MM.1S (cell line): Measurements from ENCODE around the gene ARHGEF6.
"Not testable (repeated sequence)": the region's sequence is repeated elsewhere in the genome, so short reads cannot be mapped to it uniquely, and the experiment has no call there.

Experiments used
- DNase-seq: peaks from one replicate; pipeline ENCODE4 v3.0.0-alpha.2; 2015
- H2AFZ ChIP-seq: fragments of 300-600 bp; sonication (generic); 2 replicates; pipeline ENCODE4 v1.6.0; 2016; ENCODE audit warnings: antibody characterized with exemption, low read length
- H3F3A ChIP-seq: fragments of 300-600 bp; sonication (generic); 2 replicates; pipeline ENCODE4 v1.6.1; 2016; ENCODE audit warnings: mild to moderate bottlenecking, antibody characterized with exemption, low read length, moderate library complexity, mixed read lengths; ENCODE audit not compliant: insufficient read depth
- H3K27ac ChIP-seq: fragments of 300-600 bp; sonication (generic); 2 replicates; pipeline ENCODE4 v1.5.1; 2016; ENCODE audit warnings: mild to moderate bottlenecking, low read length
- H3K27me3 ChIP-seq: fragments of 300-600 bp; sonication (generic); replicated peaks from 2 replicates; pipeline ENCODE4 v1.6.0; 2016; ENCODE audit warnings: low read length; ENCODE audit not compliant: insufficient read depth
- H3K36me3 ChIP-seq: fragments of 300-600 bp; sonication (generic); replicated peaks from 2 replicates; pipeline ENCODE4 v1.6.1; 2016; ENCODE audit warnings: mild to moderate bottlenecking, low read length, mixed read lengths; ENCODE audit not compliant: insufficient read depth
- H3K4me1 ChIP-seq: fragments of 300-600 bp; sonication (generic); 2 replicates; pipeline ENCODE4 v1.6.1; 2016; ENCODE audit warnings: low read length, mixed read lengths
- H3K4me2 ChIP-seq: fragments of 300-600 bp; sonication (generic); 2 replicates; pipeline ENCODE4 v1.6.0; 2016; ENCODE audit warnings: low read depth, low read length
- H3K4me3 ChIP-seq: fragments of 300-600 bp; sonication (generic); 2 replicates; pipeline ENCODE4 v1.5.1; 2016; ENCODE audit warnings: low read length, mixed read lengths
- H3K79me2 ChIP-seq: fragments of 300-600 bp; sonication (generic); 2 replicates; pipeline ENCODE4 v1.6.1; 2016; ENCODE audit warnings: mixed run types, low read length, mixed read lengths
- H3K9ac ChIP-seq: fragments of 300-600 bp; sonication (generic); 2 replicates; pipeline ENCODE4 v1.6.1; 2016; ENCODE audit warnings: low read length, mixed read lengths
- H3K9me2 ChIP-seq: fragments of 300-600 bp; sonication (generic); replicated peaks from 2 replicates; pipeline ENCODE4 v1.6.1; 2016; ENCODE audit warnings: mild to moderate bottlenecking, low read length, mixed read lengths; ENCODE audit not compliant: insufficient read depth
- H3K9me3 ChIP-seq: fragments of 300-600 bp; sonication (generic); replicated peaks from 2 replicates; pipeline ENCODE4 v1.6.1; 2016; ENCODE audit warnings: mild to moderate bottlenecking, low read length, mixed read lengths; ENCODE audit not compliant: insufficient read depth
- H4K20me1 ChIP-seq: fragments of 300-600 bp; sonication (generic); 2 replicates; pipeline ENCODE4 v1.6.1; 2016; ENCODE audit warnings: mild to moderate bottlenecking, low read length, moderate library complexity, mixed read lengths; ENCODE audit not compliant: insufficient read depth
- EZH2 ChIP-seq: fragments of 300-600 bp; sonication (generic); optimal IDR thresholded peaks from 2 replicates; pipeline ENCODE3; 2017; ENCODE audit warnings: low read depth, mild to moderate bottlenecking, antibody characterized with exemption, low read length, mixed read lengths
- EZH2phosphoT487 ChIP-seq: fragments of 300-600 bp; sonication (generic); IDR thresholded peaks from 2 replicates; pipeline ENCODE4 v1.6.1; 2018; ENCODE audit warnings: antibody characterized with exemption, low read length
- TF ChIP-seq, protein P1 (sequence below): fragments of 300-600 bp; sonication (generic); IDR thresholded peaks from 2 replicates; pipeline ENCODE4 v1.5.1; 2016; ENCODE audit warnings: antibody characterized with exemption, low read length, mixed read lengths

ARHGEF6 gene

GRCh38 chrX:136778916-136779315, 1.8 kb downstream of the ARHGEF6 start:
- peak overlapping the region; percentile 75; the same call in 1 of the 2 replicates for H3K4me2 ChIP-seq
- H3K36me3 ChIP-seq, result no peaks in the 10 kb centered on the region
- H3K9me3 ChIP-seq, result no peaks in the 10 kb centered on the region
- DNase-seq, result no peak
- H3K9ac ChIP-seq, result no peak overlapping the region
- H3F3A ChIP-seq, result no peaks in the 10 kb centered on the region
- no peaks in the 10 kb centered on the region for H3K79me2 ChIP-seq
- no peaks in the 10 kb centered on the region for H3K27me3 ChIP-seq
- TF ChIP-seq, protein P1, sequence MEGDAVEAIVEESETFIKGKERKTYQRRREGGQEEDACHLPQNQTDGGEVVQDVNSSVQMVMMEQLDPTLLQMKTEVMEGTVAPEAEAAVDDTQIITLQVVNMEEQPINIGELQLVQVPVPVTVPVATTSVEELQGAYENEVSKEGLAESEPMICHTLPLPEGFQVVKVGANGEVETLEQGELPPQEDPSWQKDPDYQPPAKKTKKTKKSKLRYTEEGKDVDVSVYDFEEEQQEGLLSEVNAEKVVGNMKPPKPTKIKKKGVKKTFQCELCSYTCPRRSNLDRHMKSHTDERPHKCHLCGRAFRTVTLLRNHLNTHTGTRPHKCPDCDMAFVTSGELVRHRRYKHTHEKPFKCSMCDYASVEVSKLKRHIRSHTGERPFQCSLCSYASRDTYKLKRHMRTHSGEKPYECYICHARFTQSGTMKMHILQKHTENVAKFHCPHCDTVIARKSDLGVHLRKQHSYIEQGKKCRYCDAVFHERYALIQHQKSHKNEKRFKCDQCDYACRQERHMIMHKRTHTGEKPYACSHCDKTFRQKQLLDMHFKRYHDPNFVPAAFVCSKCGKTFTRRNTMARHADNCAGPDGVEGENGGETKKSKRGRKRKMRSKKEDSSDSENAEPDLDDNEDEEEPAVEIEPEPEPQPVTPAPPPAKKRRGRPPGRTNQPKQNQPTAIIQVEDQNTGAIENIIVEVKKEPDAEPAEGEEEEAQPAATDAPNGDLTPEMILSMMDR, result no peak
- TF ChIP-seq EZH2phosphoT487, result no peak
- 0 out of 2 replicates have a peak, but pooled peaks cover 6% of the 10 kb centered on the region for H3K4me1 ChIP-seq
- no peaks in the 10 kb centered on the region for H4K20me1 ChIP-seq
- no peaks in the 10 kb centered on the region for H3K9me2 ChIP-seq
- H3K4me3 ChIP-seq, result peak overlapping the region; percentile 64; the same call in 1 of the 2 replicates
- no peak overlapping the region for H3K27ac ChIP-seq
- H2AFZ ChIP-seq, result peak overlapping the region; percentile 42; the same call in 1 of the 2 replicates

- no peaks in the 10 kb centered on the region for H3K27me3 ChIP-seq
- H3K9me2 ChIP-seq, result no peaks in the 10 kb centered on the region
- H3K4me2 ChIP-seq, result no peak overlapping the region
Measured at GRCh38 chrX:136778020-136778419, 2.7 kb downstream of the ARHGEF6 start.

GRCh38 chrX:136773648-136774047, 7.1 kb downstream of the ARHGEF6 start:
- H3K4me1 ChIP-seq, result no peaks in the 10 kb centered on the region
- H3K27me3 ChIP-seq, result no peaks in the 10 kb centered on the region
- no peak overlapping the region for H3K4me2 ChIP-seq
- DNase-seq, result no peak
- no peaks in the 10 kb centered on the region for H3K9me2 ChIP-seq
- TF ChIP-seq EZH2 (no peak), EZH2phosphoT487 (no peak)
- TF ChIP-seq, protein P1, result no peak
- no peaks in the 10 kb centered on the region for H4K20me1 ChIP-seq
- H3K9me3 ChIP-seq, result no peaks in the 10 kb centered on the region
- H3K36me3 ChIP-seq, result no peaks in the 10 kb centered on the region
- H3K79me2 ChIP-seq, result no peaks in the 10 kb centered on the region
- no peak overlapping the region for H2AFZ ChIP-seq
- no peak overlapping the region for H3K27ac ChIP-seq
- H3F3A ChIP-seq, result no peaks in the 10 kb centered on the region
- no peak overlapping the region for H3K9ac ChIP-seq
- H3K4me3 ChIP-seq, result no peak overlapping the region

More at GRCh38 chrX:136778020-136778419, 2.7 kb downstream of the ARHGEF6 start:
- no peak overlapping the region for H2AFZ ChIP-seq
- H3K79me2 ChIP-seq, result no peaks in the 10 kb centered on the region
- no peaks in the 10 kb centered on the region for H3K9me3 ChIP-seq
- DNase-seq, result no peak
- H4K20me1 ChIP-seq, result no peaks in the 10 kb centered on the region
- no peak overlapping the region for H3K9ac ChIP-seq
- no peak overlapping the region for H3K27ac ChIP-seq
- 0 out of 2 replicates have a peak, but pooled peaks cover 6% of the 10 kb centered on the region for H3K4me1 ChIP-seq
- TF ChIP-seq EZH2 (no peak), EZH2phosphoT487 (no peak)
- TF ChIP-seq, protein P1, result no peak
- H3F3A ChIP-seq, result no peaks in the 10 kb centered on the region
- H3K36me3 ChIP-seq, result no peaks in the 10 kb centered on the region
- H3K4me3 ChIP-seq, result no peak overlapping the region

GRCh38 chrX:136771869-136772268, 8.9 kb downstream of the ARHGEF6 start:
- not testable (repeated sequence) for H3K27ac ChIP-seq, H3K4me2 ChIP-seq, H3K79me2 ChIP-seq, H3K36me3 ChIP-seq, H2AFZ ChIP-seq, H3K4me3 ChIP-seq, H3K9me2 ChIP-seq, H4K20me1 ChIP-seq, H3K9me3 ChIP-seq, H3K27me3 ChIP-seq, H3K4me1 ChIP-seq, H3K9ac ChIP-seq, H3F3A ChIP-seq, DNase-seq
